HK-2 (cell line): ENCODE measurements around the gene PRAME.
"Not testable (repeated sequence)": the region's sequence is repeated elsewhere in the genome, so short reads cannot be mapped to it uniquely, and the experiment has no call there.

Experiments
- DNase-seq: peaks from one replicate; pipeline ENCODE4 v3.0.0-alpha.2; 2018; ENCODE audit not compliant: unreplicated experiment

PRAME gene

DNA sequence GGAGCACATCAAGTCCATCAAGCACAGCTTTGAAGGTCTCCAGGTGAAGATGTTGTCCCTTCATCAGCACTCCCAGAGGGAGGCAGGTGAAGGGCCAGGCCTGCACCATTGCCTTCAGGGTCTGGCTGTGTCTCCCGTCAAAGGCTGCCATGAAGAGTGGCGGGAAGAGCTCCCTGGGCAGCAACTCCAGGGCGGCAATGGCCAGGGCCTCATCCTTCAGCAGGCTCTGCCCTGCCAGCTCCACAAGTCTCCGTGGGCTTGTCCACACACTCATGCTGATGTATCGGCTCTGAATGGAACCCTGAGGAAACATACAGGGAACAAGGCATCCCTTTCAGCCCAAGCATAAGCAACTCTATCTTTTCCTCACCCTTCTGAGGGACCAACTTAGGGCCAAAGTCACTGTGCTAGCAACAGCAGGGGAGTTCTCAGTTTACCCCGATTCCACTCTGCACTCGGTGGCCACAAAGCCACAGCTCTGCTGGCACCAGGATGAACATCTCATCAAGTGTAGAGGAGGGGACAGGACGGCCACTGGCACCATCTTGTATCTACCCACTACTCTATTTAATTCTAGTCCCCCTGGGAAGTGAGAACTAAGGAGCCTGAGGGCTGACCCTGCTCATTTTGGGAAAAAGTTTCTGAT lies 8.2 kb downstream of the PRAME start:
- no peak for DNase-seq

DNA sequence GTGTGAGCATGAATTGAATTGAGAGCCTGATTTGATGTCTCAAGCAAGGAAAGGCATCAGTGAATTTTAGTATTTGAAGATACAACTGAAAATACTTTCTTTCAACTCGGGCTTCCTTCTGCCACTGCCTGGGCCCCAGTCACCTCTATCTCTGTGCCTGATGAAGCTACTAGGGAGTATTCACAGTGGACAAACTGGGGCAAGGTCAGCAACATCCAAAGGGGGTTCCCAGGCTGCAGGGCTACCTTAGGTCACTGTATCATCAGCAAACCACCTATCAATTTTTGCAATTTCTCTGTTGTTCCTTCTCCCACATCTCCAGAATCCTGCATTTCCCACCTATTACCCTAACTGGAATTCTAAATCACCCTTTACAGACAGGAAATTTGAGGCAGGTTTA lies 10.2 kb downstream of the PRAME start:
- DNase-seq, result no peak

DNA sequence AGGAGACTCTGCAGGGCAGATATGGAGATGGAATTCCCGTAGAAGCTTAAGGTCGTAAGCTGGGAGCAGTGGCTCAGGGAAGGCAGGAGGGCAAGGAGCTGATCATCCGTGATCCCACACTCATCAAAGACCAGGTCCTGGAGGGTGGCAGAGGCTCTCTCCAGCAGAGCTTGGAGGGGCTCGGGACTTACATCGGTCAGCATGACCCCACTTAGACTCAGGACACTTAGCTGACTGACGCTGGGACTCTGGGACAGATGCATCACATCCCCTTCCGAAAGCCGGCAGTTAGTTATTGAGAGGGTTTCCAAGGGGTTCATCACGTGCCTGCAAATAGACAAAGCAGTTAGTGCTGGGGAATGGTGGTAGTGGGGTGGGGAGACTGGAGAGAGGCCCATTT lies 10.7 kb downstream of the PRAME start:
- DNase-seq, result no peak

DNA sequence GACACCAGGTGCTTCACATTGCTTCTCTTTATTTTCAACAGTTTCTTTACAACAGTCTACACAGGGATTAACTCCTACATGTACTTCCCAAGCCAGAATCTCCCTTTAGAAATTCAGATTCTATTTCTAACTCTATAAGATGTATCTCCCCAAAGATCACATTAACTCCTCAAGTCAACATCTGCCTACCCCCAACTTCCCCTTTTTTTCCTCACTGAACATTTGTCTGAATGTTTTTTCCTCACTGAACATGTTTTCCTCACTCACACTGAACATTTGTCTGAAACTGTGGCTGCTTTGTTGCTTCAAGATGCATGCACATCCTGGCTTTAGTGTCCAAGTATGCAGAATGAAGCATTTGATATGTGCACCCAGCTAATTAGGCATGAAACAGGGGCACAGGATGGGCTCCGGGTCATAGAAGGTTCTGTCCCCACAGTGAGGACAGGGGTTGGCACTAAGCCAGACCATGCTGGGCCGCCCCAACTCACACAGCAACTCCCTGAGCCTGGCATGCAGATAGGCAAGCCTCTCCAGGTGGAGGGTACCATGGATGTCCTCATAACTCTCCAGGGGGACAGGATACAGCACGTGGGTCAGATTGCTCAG lies 11.3 kb downstream of the PRAME start:
- DNase-seq, result no peak

DNA sequence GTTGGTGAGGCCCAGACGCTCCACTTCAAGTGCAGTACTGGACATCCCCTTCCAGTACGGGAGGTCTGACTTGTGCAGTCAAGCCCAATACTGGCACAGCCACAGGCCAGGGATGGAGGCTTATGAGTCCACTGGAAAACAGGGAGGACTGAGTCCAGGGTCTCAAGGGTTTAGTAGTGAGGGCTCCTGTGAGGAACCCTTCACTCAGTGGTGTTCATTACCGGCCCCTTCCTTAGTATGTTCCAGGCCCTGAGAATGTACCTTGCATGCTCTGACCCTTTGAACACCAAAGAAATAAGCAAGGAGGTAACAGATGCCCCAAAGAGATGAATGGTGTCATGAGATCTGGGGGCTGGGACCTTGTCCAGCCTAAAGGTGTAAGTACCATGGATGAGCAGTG lies 11.8 kb downstream of the PRAME start:
- no peak for DNase-seq

DNA sequence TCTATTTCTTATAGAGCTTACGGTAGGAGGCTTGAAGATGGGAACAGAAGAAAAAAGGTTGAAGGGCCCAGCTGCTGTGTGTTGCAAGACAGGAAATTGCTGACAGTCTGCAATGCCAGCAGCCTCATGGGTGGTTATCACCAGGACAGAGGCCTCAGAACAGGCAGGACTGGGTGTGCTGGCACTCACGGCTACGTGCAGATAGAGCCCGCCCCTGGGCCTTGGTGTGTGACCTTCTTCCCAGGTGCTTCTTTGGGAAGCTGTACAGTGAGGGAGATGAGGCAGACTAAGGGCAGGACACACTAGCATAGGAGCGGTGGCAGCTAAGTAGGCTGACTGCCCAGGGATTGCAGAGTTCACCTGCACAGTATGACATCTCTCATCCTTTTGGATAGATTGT lies 12.6 kb downstream of the PRAME start:
- DNase-seq, result no peak

DNA sequence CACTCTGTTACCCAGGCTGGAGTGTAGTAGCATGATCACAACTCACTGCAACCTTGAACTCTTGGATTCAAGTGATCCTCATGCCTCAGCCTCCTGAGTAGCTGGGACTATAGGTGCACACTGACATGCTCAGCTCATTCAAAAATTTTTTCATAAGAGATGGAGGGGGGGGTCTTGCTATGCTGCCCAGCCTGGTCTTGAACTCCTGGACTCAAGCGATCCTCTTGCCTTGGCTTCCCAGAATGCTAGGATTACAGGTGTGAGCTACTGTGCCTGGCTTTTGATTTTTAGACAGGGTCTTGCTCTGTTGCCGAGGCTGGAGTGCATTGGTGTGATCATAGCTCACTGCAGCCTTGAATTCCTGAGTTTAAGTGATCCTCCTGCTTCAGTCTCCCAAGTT lies 14.0 kb downstream of the PRAME start:
- no peak for DNase-seq

DNA sequence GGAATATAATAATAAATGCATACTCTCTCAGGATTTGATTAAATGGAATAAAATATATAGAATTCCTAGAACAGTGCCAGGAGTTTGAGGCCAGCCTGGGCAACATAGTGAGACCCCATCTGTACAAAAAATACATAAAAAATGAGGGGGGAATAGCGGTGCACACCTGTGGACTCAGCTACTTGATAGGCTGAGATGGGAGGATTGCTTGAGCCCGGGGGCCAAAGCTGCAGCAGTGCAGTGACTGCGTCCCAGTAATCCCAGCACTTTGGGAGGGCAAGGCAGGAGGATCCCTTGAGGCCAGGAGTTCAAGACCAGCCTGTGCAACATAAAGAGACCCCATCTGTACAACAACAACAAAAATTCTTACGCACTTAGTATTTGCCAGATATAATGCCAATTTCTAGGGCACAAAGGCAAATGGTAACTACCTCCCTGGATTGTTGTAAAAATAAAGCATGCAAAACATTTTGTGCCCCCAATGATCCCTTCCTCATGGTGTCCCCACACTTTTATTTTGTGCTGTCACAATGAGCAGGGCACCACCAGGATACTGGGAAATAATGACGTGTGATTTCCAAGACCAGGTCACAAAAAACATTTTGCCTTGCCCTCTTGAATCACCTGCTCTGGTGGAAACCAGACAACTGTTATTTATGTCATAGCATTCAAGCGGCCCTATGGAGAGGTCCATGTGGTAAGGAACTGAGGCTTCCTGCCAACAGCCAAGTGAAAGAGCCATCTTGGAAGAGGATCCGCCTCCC lies 20.7 kb downstream of the PRAME start:
- no peak for DNase-seq

DNA sequence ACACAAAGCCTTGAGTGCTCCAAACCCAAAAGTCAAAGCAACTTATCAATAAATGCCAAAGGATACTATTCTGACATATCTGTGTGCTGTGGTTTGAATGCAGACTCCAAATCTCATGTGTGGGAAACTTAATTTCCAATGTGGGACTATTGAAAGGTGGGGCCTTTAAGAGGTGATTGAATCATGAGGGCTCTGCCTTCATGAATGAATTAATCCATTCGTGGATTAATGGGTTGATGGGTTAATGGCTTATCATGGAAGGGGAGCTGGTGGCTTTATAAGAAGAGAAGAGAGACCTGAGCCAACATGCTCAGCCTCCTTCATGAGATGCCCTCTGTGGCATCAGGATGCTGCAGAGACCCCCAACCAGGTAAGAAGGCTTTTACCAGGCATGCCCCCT lies 22.1 kb downstream of the PRAME start:
- DNase-seq, result no peak

DNA sequence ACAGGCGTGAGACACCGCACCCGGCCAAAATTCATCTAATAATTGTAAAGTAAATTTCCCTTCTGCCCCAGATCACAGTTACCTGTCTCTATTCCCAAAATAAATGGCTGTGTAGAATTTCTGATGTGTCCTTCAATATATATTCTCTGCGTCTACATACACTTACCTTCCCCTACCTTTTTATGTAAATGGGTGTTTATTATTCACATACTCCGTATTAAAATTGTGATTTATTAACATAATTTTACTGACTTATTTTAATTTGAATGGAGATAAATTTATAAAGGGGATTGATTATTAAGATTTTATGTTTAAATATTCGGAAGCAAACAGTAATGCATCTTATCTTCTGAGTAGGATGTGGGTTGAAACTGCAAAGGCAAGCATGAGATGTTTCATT lies 22.6 kb downstream of the PRAME start:
- DNase-seq, result no peak

DNA sequence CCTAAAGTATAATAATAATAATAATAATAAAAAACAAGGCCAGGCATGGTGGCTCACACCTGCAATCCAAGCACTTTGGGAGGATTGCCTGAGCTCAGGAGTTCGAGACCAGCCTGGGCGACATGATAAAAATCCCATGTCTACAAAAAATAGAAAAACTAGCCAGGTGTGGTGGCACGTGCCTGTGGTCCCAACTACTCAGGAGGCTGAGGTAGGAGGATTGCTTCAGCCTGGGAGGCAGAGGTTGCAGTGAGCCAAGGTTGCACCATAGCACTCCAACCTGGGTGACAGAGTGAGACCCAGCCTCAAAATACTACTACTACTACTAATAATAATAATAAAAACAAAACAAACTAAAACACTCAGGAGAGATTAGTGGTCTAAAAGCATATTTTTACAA lies 23.4 kb downstream of the PRAME start:
- no peak for DNase-seq

DNA sequence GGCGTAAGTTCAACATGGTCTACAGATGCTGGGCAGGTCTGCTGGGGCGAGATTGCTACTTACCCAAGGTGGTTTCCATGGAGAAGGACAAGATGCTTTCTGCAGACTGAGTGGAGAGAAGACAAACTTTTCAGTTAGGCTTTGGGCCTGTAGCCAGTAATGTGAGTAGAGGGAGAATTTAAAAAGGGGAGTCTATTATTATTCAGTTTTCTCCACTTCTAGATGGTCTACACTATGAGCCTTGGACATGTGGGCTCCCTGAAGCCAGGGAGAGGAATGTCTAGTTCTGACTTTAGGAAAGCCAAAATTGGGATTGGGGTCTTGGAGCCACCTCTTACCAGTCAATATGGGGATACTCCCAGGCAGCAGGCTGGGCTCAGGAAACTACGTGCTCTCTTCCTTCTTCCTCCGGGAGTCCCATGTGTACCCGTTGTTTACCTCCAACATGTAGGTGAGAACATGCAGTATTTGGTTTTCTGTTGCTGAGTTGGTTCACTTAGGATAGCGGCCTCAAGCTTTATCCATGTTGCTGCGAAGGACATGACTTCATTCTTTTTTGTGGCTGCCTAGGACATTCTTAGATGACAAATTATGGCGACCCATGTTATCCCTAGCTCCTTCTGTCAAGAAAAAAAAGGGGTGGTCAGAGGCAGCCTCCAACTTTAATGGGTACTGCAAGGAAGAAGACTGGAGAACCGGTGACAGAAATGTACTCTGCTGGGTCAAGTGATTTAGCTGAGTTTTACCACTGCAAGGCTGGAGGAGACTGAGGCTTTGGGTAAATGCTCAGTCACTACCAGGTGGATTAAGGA lies 24.3 kb downstream of the PRAME start:
- DNase-seq, result no peak

DNA sequence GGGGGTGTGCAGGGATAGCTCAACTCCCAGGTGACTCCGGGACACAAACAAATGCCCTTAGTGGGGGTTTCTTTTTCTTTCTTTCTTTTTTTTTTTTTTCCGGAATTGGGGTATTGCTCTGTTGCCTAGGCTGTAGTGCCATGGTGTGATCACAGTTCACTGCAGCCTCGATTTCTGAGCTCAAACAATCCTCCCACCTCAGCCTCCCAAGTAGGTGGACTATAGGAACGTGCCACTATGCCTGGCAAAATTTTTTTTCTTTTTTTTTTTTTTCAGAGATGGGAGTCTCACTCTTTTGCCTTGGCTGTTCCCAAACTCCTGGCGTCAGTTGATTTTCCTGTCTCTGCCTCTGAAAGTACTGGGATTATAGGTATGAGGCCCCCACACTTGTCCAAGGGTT lies 25.2 kb downstream of the PRAME start:
- DNase-seq, result no peak

DNA sequence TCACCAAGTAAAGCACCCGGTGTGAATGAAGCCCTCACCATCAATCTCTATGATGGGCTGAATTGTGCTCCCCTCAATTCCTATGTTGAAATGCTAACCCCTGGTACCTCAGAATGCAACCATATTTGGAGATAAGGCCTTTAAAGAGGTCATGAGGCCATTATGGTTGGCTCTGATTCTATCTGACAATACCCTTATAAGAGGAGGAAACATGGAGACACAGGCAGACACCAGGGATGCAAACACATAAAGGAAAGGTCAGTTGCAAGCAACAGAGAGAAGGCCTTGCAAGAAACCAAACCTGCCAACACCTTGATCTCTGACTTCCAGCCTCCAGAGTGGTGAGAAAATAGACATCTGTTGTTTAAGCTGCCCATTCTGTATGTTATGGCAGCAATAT lies 25.6 kb downstream of the PRAME start:
- no peak for DNase-seq

DNA sequence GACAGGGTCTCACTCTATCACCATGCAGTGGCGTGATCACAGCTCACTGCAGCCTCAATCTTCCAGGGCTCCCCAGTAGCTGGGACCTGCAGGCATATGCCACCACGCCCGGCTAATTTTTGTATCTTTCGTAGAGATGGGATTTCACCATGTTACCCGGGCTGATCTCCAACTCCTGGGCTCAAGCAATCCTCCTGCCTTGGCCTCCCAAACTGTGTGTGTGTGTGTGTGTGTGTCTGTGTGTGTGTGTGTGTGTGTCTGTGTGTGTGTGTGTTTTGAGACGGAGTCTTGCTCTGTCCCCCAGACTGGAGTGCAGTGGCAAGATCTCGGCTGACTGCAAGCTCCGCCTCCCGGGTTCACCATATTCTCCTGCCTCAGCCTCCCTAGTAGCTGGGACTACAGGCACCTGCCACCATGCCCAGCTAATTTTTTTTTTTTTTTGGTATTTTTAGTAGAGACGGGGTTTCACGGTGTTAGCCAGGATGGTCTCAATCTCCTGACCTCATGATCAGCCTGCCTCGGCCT lies 26.5 kb downstream of the PRAME start:
- DNase-seq, result not testable (repeated sequence)

DNA sequence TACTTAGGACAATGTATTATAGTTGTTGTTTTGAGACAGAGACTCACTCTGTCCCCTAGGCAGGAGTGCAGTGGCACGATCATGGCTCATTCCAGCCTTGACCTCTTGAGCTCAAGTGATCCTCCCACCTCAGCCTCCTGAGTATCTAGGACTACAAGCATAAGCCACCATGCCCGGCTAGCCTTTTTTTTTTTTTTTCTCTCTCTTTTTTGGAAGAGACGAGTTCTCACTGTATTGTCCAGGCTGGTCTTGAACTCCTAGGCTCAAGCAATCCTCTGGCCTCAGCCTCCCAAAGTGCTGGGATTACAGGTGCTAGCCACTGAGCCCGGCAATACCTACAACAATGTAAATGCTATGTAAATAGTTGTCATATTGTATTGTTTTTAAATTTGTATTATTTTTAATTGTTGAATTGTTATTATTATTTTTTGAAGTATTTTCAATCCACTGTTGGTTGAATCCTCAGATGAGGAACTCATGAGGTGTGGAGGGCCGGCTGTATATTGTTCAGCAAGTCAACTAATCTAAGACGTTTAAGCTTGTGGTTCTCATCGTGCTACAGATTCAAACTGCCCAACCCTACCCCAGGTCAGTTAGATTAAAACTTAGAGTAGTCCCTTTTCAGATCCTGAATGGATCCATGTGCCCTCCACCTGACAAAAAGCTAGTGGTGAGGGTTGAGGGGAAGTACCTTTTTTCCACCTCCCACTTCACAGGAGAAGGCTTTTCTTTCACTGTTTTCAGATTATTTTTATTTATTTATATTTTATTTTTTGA lies 27.1 kb downstream of the PRAME start:
- DNase-seq, result no peak

DNA sequence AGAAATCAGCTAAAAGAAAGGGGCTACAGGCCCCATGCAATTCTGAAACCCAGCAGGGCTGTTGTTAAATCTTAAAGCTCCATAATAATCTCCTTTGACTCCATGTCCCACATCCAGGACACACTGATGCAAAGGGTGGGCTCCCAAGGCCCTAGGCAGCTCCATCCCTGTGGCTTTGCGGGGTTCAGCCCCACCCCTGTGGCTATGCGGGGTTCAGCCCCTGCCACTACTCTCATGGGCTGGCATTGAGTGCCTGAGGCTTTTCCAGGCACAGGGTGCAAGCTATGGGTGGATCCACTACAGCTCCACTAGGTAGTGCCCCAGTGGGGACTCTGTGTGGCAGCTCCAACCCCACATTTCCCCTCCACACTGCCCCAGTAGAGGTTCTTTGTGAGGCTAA lies 30.3 kb downstream of the PRAME start:
- no peak for DNase-seq

DNA sequence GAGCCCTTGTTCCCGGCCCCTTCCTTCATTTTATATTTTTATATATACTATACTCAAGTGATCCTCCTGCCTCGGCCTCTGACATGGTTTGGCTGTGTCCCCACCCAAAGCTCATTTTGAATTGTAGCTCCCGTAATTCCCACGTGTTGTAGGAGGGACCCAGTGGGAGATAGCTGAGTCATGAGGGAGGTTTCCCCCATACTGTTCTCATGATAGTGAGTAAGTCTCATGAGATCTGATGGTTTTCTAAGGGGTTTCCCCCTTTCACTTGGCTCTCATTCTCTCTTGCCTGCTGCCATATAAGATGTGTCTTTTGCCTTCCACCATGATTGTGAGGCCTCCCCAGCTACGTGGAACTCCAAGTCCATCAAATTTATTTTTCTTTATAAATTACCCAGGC lies 31.8 kb downstream of the PRAME start:
- DNase-seq, result no peak

DNA sequence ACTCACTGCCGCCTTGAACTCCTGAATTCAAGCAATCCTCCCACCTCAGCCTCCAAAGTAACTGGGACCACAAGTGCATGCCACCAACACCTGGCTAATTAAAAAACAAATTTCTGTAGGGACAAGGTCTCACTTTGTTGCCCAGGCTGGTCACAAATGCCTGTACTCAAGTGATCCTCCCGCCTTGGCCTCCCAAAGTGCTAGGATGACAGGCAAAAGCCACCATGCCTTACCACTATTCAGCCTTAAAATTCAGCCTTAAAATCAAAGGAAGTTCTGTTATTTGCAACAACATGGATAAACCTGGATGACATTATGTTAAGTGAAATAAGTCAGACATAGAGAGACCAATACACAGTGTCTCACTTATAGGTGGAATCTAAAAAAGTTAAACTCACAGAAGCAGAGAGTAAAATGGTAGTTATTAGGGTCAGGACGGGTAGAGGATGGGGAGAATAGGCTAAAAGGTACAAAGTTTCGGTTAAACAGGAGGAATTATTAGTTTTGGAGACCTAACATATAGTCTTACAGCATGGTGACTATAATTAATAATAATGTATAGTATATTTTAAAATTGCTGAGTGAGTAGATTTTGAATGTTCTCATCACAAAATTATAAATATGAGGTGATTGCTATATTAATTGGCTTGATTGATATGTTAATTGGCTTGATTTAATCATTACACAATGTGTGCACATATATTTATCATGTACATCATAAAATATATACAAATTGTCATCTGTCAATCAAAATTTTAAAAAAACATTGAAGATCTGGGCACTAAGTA lies 32.7 kb downstream of the PRAME start:
- DNase-seq, result no peak

DNA sequence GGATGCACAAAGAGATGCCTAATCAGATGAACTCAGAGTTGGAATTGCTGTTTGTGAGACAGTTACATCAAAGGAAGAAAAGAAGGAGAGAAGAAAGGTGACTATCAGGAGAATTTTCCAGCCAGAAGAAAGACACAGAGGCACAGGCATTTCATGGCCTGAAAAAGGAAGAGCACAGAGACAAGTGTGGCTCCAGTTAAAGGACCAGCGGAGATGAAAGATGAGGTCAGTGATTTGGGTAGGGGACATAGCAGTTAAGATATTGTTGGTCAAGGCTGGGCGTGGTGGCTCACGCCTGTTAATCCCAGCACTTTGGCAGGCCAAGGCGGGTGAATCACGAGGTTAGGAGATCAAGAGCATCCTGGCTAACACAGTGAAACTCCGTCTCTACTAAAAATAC lies 35.6 kb downstream of the PRAME start:
- no peak for DNase-seq

DNA sequence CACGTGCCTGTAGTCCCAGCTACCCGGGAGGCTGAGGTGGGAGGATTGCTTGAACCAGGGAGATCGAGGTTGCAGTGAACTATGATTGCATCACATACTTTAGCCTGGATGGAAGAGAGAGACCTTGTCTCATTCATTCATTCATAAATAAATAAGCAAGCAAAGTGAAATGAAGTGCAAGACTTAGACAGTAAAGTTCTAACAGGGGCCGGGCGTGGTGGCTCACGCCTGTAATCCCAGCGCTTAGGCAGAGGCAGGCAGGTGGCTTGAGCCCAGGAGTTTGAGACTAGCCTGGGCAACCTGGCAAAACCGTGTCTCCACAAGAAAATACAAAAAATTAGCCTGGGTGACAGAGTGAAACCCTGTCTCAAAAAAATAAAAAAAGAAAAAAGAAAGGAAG lies 37.4 kb downstream of the PRAME start:
- no peak for DNase-seq
